WTC11 (cell line): ENCODE results near the gene RCN2.

Experiments
- AR ChIP-seq: fragments of 250-450 bp; sonication (Bioruptor Pico); IDR thresholded peaks from 2 replicates; pipeline ENCODE4 v1.9.0; 2021; ENCODE audit warnings: mild to moderate bottlenecking
- CTCF ChIP-seq: fragments of 200-600 bp; IDR thresholded peaks from 2 replicates; pipeline ENCODE4 v1.8.0; 2022; ENCODE audit warnings: antibody characterized with exemption
- ELF4 ChIP-seq: sonication (generic); formaldehyde crosslinking; IDR thresholded peaks from 2 replicates; pipeline ENCODE4 v1.8.1; 2022; ENCODE audit warnings: low read depth, mild to moderate bottlenecking, moderate library complexity, missing genetic modification reagents
- JUN ChIP-seq: sonication (generic); formaldehyde crosslinking; IDR thresholded peaks from 2 replicates; pipeline ENCODE4 v1.8.0; 2023; ENCODE audit warnings: mild to moderate bottlenecking, missing genetic modification reagents
- MAX ChIP-seq: sonication (generic); formaldehyde crosslinking; IDR thresholded peaks from 2 replicates; pipeline ENCODE4 v1.8.0; 2022; ENCODE audit warnings: mild to moderate bottlenecking, missing genetic modification reagents
- ZNF512 ChIP-seq: sonication (generic); formaldehyde crosslinking; IDR thresholded peaks from 2 replicates; pipeline ENCODE4 v1.8.1; 2022; ENCODE audit warnings: missing genetic modification reagents, borderline replicate concordance

- no peak for TF ChIP-seq JUN
- TF ChIP-seq ZNF512 (CRISPR knock-in tag) = no peak
- TF ChIP-seq CTCF = no peak
- TF ChIP-seq AR = no peak
- TF ChIP-seq MAX = no peak
- TF ChIP-seq ELF4 (CRISPR knock-in tag) = no peak
Observed at GRCh38 chr15:76987276-76987675, 55.7 kb downstream of the RCN2 start.
